ENCODE results near the gene TTC17. TPM values are rescaled to one million over a fixed set of nuclear protein-coding genes. Genes with fewer than 3 reads are reported as not detected.

Gene TTC17
- polyA plus RNA-seq, 3 donors, result 34.7 to 82.5 (median 40.8) TPM

- peaks cover 17 to 60% of the 10 kb centered on the region in 2 donors for H3K36me3 ChIP-seq (replicated peaks in 1 of 2; ENCODE audit: control insufficient read depth in 1 of 2, insufficient read depth in 2 of 2, low read length in 2 of 2)
- H2AFZ ChIP-seq (ENCODE audit: insufficient read depth, low read depth, low read length, poor library complexity, severe bottlenecking), result no peak overlapping the region
- peaks cover 12% of the 10 kb centered on the region for H3K4me1 Mint-ChIP-seq
- H3K4me1 ChIP-seq (ENCODE audit: control insufficient read depth in 1 of 2, insufficient read depth in 2 of 2, low read length in 2 of 2), result no peaks in the 10 kb centered on the region
- peak overlapping the region in 1 of 7 donors; percentile 17 for H3K27ac Mint-ChIP-seq
- no peak overlapping the region for H3K27ac ChIP-seq (ENCODE audit: low read depth in 1 of 2, low read length in 2 of 2)
- no peak overlapping the region for H3K9ac ChIP-seq (ENCODE audit: insufficient read depth, low read length, poor library complexity, severe bottlenecking)
- H3K79me2 ChIP-seq (ENCODE audit: insufficient read depth, low read length), result peaks cover 98% of the 10 kb centered on the region
- H3K4me2 ChIP-seq (replicated peaks; ENCODE audit: extremely low read depth, low read length, poor library complexity, severe bottlenecking), result no peak overlapping the region
- peaks cover 88% of the 10 kb centered on the region for H4K20me1 ChIP-seq (ENCODE audit: insufficient read depth, low read length)
- H3K4me3 ChIP-seq (replicated peaks in 1 of 3; ENCODE audit: low read depth in 2 of 3, low read length in 3 of 3), result no peak overlapping the region
- TF ChIP-seq CTCF (IDR thresholded peaks at IDR 0.05), result no peak
- H3K27me3 ChIP-seq (ENCODE audit: control insufficient read depth in 2 of 2, insufficient read depth in 2 of 2, low read length in 2 of 2), result no peaks in the 10 kb centered on the region
- H3K27me3 Mint-ChIP-seq (ENCODE audit: low read depth in 3 of 3), result peaks cover 0 to 2% (median 0%) of the 10 kb centered on the region in 3 donors
- intact Hi-C loops (cut with micrococcal nuclease), result loop anchor here in 1 of 2 donors (10.0 kb wide), 1 partner anchor 507 kb away; no protein-coding TSS in a partner anchor
- no peaks in the 10 kb centered on the region for H3K9me3 ChIP-seq (replicated peaks in 1 of 2; ENCODE audit: control insufficient read depth in 1 of 2, insufficient read depth in 1 of 2, low read length in 2 of 2)
- peaks cover 21 to 36% of the 10 kb centered on the region in 2 donors for H3K36me3 Mint-ChIP-seq
- H3K9me3 Mint-ChIP-seq, result no peaks in the 10 kb centered on the region
- 74% methylated on average over 4 of the region's 7 CpGs for WGBS (ENCODE audit: insufficient coverage)
- DNase-seq, result no peak
- no peak overlapping the region for H3K4me3 Mint-ChIP-seq
These were observed 8.9 kb downstream of the TTC17 start for GRCh38 chr11:43367382-43368178.

- no peak for DNase-seq
- H3K36me3 Mint-ChIP-seq, result peaks cover 37 to 44% of the 10 kb centered on the region in 2 donors
- H3K9me3 Mint-ChIP-seq, result no peaks in the 10 kb centered on the region
- no peak for TF ChIP-seq CTCF (IDR thresholded peaks at IDR 0.05)
- Histone ChIP-seq H3K36me3 (replicated peaks in 1 of 2; ENCODE audit: control insufficient read depth in 1 of 2, insufficient read depth in 2 of 2, low read length in 2 of 2) (peaks cover 25 to 67% of the 10 kb centered on the region in 2 donors), H2AFZ (ENCODE audit: insufficient read depth, low read depth, low read length, poor library complexity, severe bottlenecking) (no peak overlapping the region), H3K4me3 (replicated peaks in 1 of 3; ENCODE audit: low read depth in 2 of 3, low read length in 3 of 3) (no peak overlapping the region), H3K4me2 (replicated peaks; ENCODE audit: extremely low read depth, low read length, poor library complexity, severe bottlenecking) (no peak overlapping the region), H3K9ac (ENCODE audit: insufficient read depth, low read length, poor library complexity, severe bottlenecking) (no peak overlapping the region), H3K9me3 (replicated peaks in 1 of 2; ENCODE audit: control insufficient read depth in 1 of 2, insufficient read depth in 1 of 2, low read length in 2 of 2) (no peaks in the 10 kb centered on the region), H3K79me2 (ENCODE audit: insufficient read depth, low read length) (peaks cover 59% of the 10 kb centered on the region), H3K27me3 (ENCODE audit: control insufficient read depth in 2 of 2, insufficient read depth in 2 of 2, low read length in 2 of 2) (no peaks in the 10 kb centered on the region), H3K4me1 (ENCODE audit: control insufficient read depth in 1 of 2, insufficient read depth in 2 of 2, low read length in 2 of 2) (no peaks in the 10 kb centered on the region), H3K27ac (ENCODE audit: low read depth in 1 of 2, low read length in 2 of 2) (no peak overlapping the region), H4K20me1 (ENCODE audit: insufficient read depth, low read length) (peaks cover 55% of the 10 kb centered on the region)
- H3K4me1 Mint-ChIP-seq, result peaks cover 2% of the 10 kb centered on the region
- WGBS (ENCODE audit: insufficient coverage), result no CpG with 5 or more reads among the region's 2 CpGs
- no peak overlapping the region for H3K4me3 Mint-ChIP-seq
- intact Hi-C loops (cut with micrococcal nuclease), result no loop called here
- peaks cover 0 to 2% (median 0%) of the 10 kb centered on the region in 3 donors for H3K27me3 Mint-ChIP-seq (ENCODE audit: low read depth in 3 of 3)
- no peak overlapping the region for H3K27ac Mint-ChIP-seq
These were observed 17.3 kb downstream of the TTC17 start for GRCh38 chr11:43376065-43376464.

Measured in CD14-positive monocyte (primary cell).